Measurements from ENCODE around the gene BTBD17. TPM values are rescaled to one million over a fixed set of nuclear protein-coding genes. Genes with fewer than 3 reads are reported as not detected.

The BTBD17 gene
- total RNA-seq, 4 donors from 2014 or later, result not detected

DNA sequence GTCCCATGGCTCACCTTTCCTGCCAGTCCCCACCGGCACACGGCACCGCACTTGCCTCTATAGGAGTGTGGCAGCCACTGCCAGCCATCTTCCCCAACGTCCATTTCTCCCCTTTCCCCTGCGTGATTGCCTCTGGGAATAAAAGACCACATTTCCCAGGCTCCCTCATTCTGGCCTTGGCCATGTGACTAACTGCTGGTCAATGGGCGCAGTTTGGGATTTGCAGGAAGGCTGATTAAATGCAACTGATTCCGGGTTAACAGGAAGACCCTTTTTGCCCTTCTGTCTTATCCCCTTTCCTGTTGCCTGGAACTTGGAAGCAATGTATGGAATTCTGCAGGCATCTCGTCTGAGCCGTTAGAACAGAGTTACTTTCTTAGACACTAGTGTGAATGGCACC lies 3.0 kb downstream of the BTBD17 start:
- Histone ChIP-seq H3K27me3 (peaks cover 0 to 81% of the 10 kb centered on the region in 2 donors), H3K36me3 (no peaks in the 10 kb centered on the region), H3K9me3 (no peaks in the 10 kb centered on the region), H3K27ac (no peak overlapping the region), H3K4me1 (peaks cover 0 to 24% (median 5%) of the 10 kb centered on the region in 4 donors), H3K4me3 (no peak overlapping the region)
- 70 to 77% methylated on average over 9 of the region's 9 CpGs for WGBS, 2 donors
- no peak for DNase-seq (ENCODE audit: low spot score in 2 of 2)
- TF ChIP-seq, protein P1, sequence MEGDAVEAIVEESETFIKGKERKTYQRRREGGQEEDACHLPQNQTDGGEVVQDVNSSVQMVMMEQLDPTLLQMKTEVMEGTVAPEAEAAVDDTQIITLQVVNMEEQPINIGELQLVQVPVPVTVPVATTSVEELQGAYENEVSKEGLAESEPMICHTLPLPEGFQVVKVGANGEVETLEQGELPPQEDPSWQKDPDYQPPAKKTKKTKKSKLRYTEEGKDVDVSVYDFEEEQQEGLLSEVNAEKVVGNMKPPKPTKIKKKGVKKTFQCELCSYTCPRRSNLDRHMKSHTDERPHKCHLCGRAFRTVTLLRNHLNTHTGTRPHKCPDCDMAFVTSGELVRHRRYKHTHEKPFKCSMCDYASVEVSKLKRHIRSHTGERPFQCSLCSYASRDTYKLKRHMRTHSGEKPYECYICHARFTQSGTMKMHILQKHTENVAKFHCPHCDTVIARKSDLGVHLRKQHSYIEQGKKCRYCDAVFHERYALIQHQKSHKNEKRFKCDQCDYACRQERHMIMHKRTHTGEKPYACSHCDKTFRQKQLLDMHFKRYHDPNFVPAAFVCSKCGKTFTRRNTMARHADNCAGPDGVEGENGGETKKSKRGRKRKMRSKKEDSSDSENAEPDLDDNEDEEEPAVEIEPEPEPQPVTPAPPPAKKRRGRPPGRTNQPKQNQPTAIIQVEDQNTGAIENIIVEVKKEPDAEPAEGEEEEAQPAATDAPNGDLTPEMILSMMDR (IDR thresholded peaks at IDR 0.05), result no peak

GRCh38 chr17:74357466-74357809 lies 4.2 kb downstream of the BTBD17 start:
- Histone ChIP-seq H3K4me1 (peaks cover 0 to 24% (median 5%) of the 10 kb centered on the region in 4 donors), H3K9me3 (no peaks in the 10 kb centered on the region), H3K36me3 (no peaks in the 10 kb centered on the region), H3K4me3 (peak overlapping the region in 1 of 4 donors; percentile 32), H3K27me3 (peaks cover 0 to 94% of the 10 kb centered on the region in 2 donors), H3K27ac (peak overlapping the region in 2 of 4 donors; percentile 26 to 63)
- 67 to 80% methylated on average over 1 to 12 of the region's 32 CpGs for WGBS, 2 donors
- no peak for DNase-seq (ENCODE audit: low spot score in 2 of 2)
- TF ChIP-seq EP300 (IDR thresholded peaks at IDR 0.05) (no peak), POLR2A (IDR thresholded peaks at IDR 0.05) (no peak)
- TF ChIP-seq, protein P1 (IDR thresholded peaks at IDR 0.05), result no peak

- no peak for TF ChIP-seq EP300 (IDR thresholded peaks at IDR 0.05)
- no peak for TF ChIP-seq POLR2A (IDR thresholded peaks at IDR 0.05)
- TF ChIP-seq, protein P1 (IDR thresholded peaks at IDR 0.05), result no peak
- H3K27ac ChIP-seq, result peak overlapping the region in 2 of 4 donors; percentile 26 to 63
- no peaks in the 10 kb centered on the region for H3K9me3 ChIP-seq
- H3K4me3 ChIP-seq, result peak overlapping the region in 1 of 4 donors; percentile 32
- DNase-seq (ENCODE audit: low spot score in 2 of 2), result no peak
- no peaks in the 10 kb centered on the region for H3K36me3 ChIP-seq
- peaks cover 0 to 26% (median 4%) of the 10 kb centered on the region in 4 donors for H3K4me1 ChIP-seq
- H3K27me3 ChIP-seq, result peaks cover 0 to 96% of the 10 kb centered on the region in 2 donors
- 4 to 6% methylated on average over 38 to 63 of the region's 105 CpGs for WGBS, 2 donors
Observed at GRCh38 chr17:74356646-74357465, 4.8 kb downstream of the BTBD17 start.

DNA sequence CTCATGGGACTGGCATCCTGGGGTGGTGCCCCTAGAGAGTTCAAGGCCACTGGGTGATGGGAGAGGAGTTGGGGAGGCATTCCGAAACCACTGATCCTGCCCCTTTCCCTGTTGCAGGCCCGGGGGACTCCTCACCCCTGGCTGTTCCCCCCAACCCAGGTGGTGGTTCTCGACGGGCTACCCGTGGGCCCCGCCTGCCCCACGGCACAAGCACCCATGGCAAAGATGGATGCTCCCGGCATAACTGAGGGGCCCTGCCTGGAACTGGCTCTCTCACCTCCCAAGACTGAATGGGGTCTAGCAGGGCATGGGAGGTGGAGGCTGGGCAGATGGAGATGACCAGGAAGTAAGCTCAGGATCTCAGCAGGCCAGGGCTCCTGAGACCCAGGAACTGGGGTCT lies 6.6 kb downstream of the BTBD17 start:
- 94 to 96% methylated on average over 6 to 7 of the region's 8 CpGs for WGBS, 2 donors
- H3K4me3 ChIP-seq, result no peak overlapping the region
- peaks cover 0 to 96% of the 10 kb centered on the region in 2 donors for H3K27me3 ChIP-seq
- no peaks in the 10 kb centered on the region for H3K9me3 ChIP-seq
- H3K4me1 ChIP-seq, result peaks cover 0 to 20% (median 4%) of the 10 kb centered on the region in 4 donors
- DNase-seq (ENCODE audit: low spot score in 2 of 2), result no peak
- H3K27ac ChIP-seq, result peak overlapping the region in 1 of 4 donors; percentile 63
- TF ChIP-seq EP300 (IDR thresholded peaks at IDR 0.05) (no peak), POLR2A (IDR thresholded peaks at IDR 0.05) (no peak)
- TF ChIP-seq, protein P1 (IDR thresholded peaks at IDR 0.05), result no peak
- peaks cover 0 to 8% (median 0%) of the 10 kb centered on the region in 3 donors for H3K36me3 ChIP-seq

DNA sequence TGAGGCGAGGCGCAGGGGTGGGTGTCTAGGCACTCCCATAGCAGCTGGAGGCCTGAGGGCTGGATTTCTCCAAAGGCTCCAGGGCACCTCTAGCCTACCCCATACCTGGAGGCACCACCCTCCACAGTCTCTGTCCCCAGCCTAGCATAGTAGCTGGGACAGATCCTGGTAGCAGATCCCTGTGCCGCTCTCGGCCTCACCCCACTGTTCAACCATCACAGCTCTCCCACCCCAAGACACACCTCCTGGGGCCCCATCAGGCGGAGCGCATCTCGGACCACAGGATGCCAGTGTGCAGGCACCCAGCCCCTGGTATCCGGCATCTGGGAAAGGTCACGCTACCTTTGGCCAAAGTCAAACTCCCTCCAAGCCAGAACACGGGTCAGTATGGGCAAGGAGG lies 7.1 kb downstream of the BTBD17 start:
- Histone ChIP-seq H3K36me3 (peaks cover 0 to 8% (median 0%) of the 10 kb centered on the region in 3 donors), H3K27ac (peak overlapping the region in 1 of 4 donors; percentile 63), H3K4me1 (peaks cover 0 to 20% (median 4%) of the 10 kb centered on the region in 4 donors), H3K27me3 (peaks cover 0 to 93% of the 10 kb centered on the region in 2 donors), H3K9me3 (no peaks in the 10 kb centered on the region), H3K4me3 (no peak overlapping the region)
- 74 to 86% methylated on average over 6 to 10 of the region's 10 CpGs for WGBS, 2 donors
- no peak for TF ChIP-seq POLR2A (IDR thresholded peaks at IDR 0.05)
- TF ChIP-seq, protein P1 (IDR thresholded peaks at IDR 0.05), result no peak
- TF ChIP-seq EP300 (IDR thresholded peaks at IDR 0.05), result no peak
- DNase-seq (ENCODE audit: low spot score in 2 of 2), result no peak
